ENCODE data around the gene CARD11. TPM values are rescaled to one million over a fixed set of nuclear protein-coding genes. Genes with fewer than 3 reads are reported as not detected.
"Not testable (repeated sequence)": the region's sequence is repeated elsewhere in the genome, so short reads cannot be mapped to it uniquely, and the experiment has no call there.

The CARD11 gene
- total RNA-seq, 1 donor from 2014 or later: 1.7 TPM

DNA sequence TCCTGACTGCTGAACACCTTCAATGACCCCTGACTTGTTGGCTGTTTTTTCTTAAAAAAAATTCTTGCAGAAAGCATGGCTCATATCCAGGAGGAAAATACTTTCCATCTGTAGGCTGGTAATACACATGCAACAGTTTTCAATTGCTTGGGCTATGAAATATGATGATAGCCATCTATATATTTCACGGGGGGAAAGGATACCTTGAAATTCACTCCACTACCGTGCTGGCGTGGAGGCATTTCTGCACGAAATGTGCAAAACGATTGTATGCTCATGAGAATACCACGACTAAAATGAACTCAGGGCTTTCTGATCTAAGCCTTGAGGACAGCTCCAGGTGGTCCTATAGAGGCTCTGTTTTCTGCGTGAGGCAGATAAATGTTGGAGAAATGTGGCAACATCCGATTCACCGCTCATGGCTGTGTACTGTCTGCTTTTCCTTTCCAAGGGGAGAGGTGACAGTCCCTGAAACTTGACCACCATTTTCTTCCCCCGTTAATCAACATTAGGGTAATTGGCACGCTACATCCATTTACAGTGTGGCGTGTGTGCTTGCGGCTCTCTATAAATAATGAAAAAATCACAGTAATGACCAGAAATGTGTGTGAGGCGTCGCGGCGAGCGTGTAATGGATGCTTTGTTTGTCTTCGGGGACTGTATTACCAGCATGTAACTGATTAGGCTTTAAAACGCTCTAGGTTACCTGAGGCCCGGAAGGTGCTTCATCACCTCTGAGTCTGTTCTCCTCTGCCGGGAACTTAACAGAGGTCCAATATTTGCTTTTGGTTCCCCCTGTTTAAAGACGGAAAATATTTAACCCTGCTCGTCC, 12.8 kb upstream of the CARD11 start:
- H3K27ac Mint-ChIP-seq (ENCODE audit: unreplicated experiment): no peak overlapping the region
- TF ChIP-seq, protein P1, sequence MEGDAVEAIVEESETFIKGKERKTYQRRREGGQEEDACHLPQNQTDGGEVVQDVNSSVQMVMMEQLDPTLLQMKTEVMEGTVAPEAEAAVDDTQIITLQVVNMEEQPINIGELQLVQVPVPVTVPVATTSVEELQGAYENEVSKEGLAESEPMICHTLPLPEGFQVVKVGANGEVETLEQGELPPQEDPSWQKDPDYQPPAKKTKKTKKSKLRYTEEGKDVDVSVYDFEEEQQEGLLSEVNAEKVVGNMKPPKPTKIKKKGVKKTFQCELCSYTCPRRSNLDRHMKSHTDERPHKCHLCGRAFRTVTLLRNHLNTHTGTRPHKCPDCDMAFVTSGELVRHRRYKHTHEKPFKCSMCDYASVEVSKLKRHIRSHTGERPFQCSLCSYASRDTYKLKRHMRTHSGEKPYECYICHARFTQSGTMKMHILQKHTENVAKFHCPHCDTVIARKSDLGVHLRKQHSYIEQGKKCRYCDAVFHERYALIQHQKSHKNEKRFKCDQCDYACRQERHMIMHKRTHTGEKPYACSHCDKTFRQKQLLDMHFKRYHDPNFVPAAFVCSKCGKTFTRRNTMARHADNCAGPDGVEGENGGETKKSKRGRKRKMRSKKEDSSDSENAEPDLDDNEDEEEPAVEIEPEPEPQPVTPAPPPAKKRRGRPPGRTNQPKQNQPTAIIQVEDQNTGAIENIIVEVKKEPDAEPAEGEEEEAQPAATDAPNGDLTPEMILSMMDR (IDR thresholded peaks at IDR 0.05): no peak
- H3K4me3 Mint-ChIP-seq (ENCODE audit: unreplicated experiment): no peak overlapping the region

DNA sequence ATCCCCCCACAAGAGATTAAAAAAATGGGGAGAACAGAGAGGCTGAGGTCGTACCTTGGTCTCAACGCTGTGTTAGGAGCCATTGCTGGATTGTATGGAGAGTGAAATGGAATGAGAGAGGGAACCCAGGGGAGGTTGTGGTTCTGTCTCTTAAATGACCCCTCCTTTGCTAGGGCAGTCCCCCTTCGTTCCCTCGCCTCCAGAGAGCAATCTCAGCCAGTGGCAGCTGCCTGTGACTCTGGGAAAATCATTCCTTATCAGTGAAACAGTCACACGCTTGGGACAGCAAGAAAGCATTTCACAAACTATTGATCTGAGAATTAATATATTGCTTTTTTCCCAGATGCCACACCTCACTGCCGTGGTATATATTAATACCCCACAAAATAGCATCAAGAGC, 12.0 kb upstream of the CARD11 start:
- peaks cover 48% of the 10 kb centered on the region for H3K27me3 Mint-ChIP-seq (ENCODE audit: low read depth)
- H3K36me3 Mint-ChIP-seq (ENCODE audit: low read depth): peaks cover 6% of the 10 kb centered on the region
- no peak overlapping the region for H3K27ac Mint-ChIP-seq (ENCODE audit: unreplicated experiment)
- TF ChIP-seq, protein P1 (IDR thresholded peaks at IDR 0.05): no peak
- H3K4me1 Mint-ChIP-seq (ENCODE audit: low read depth): no peaks in the 10 kb centered on the region
- DNase-seq (ENCODE audit: low spot score): no peak
- no peak overlapping the region for H3K4me3 Mint-ChIP-seq (ENCODE audit: unreplicated experiment)
- peaks cover 17% of the 10 kb centered on the region for H3K9me3 Mint-ChIP-seq (ENCODE audit: low read depth)

More for the DNA sequence above, 12.8 kb upstream of the CARD11 start:
- Mint-ChIP-seq H3K4me1 (ENCODE audit: low read depth) (no peaks in the 10 kb centered on the region), H3K36me3 (ENCODE audit: low read depth) (peaks cover 3% of the 10 kb centered on the region), H3K27me3 (ENCODE audit: low read depth) (peaks cover 44% of the 10 kb centered on the region), H3K9me3 (ENCODE audit: low read depth) (peaks cover 13% of the 10 kb centered on the region)
- DNase-seq (ENCODE audit: low spot score): no peak

GRCh38 chr7:3042861-3043489, 692 bp downstream of the CARD11 start:
- Mint-ChIP-seq H3K4me3 (ENCODE audit: unreplicated experiment) (peak overlapping the region; percentile 44), H3K27ac (ENCODE audit: unreplicated experiment) (no peak overlapping the region), H3K27me3 (ENCODE audit: low read depth) (no peaks in the 10 kb centered on the region), H3K9me3 (ENCODE audit: low read depth) (no peaks in the 10 kb centered on the region), H3K36me3 (ENCODE audit: low read depth) (no peaks in the 10 kb centered on the region), H3K4me1 (ENCODE audit: low read depth) (peaks cover 3% of the 10 kb centered on the region)
- DNase-seq (ENCODE audit: low spot score): no peak
- TF ChIP-seq, protein P1 (IDR thresholded peaks at IDR 0.05): no peak

DNA sequence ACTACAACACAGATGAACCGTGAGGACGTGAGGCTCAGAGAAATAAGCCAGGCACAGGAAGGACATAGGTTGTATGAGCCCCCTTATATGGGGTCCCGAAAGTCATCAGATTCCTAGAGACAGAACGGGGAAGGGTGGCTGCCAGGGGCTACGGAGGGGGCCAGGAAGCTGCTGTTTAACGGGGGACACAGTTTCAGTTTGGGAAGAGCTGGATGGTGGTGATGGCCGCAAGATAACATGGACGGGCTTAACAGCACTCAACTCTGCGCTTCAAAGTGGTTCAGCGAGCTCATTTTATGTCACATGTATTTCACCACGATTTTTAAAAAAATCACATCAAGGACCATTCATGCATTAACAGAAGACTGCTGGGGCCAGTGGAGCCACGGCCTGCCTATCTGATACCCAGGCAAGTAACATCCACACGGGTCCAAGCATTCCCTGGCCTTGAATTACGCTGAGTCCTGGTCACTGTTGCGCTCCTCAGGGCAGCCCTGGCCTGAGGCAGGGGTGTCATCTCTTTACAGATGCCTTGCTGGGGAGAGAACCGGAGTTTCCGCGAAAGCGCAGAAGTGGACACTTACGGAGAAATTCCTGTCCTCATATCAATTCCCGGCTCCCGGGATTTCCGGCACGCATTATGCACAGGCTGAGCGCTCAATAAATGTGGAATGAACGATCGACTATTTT, 1.5 kb downstream of the CARD11 start:
- TF ChIP-seq, protein P1 (IDR thresholded peaks at IDR 0.05): no peak
- no peak overlapping the region for H3K4me3 Mint-ChIP-seq (ENCODE audit: unreplicated experiment)
- no peaks in the 10 kb centered on the region for H3K9me3 Mint-ChIP-seq (ENCODE audit: low read depth)
- H3K4me1 Mint-ChIP-seq (ENCODE audit: low read depth): peaks cover 3% of the 10 kb centered on the region
- no peak overlapping the region for H3K27ac Mint-ChIP-seq (ENCODE audit: unreplicated experiment)
- H3K27me3 Mint-ChIP-seq (ENCODE audit: low read depth): no peaks in the 10 kb centered on the region
- no peak for DNase-seq (ENCODE audit: low spot score)
- H3K36me3 Mint-ChIP-seq (ENCODE audit: low read depth): no peaks in the 10 kb centered on the region

DNA sequence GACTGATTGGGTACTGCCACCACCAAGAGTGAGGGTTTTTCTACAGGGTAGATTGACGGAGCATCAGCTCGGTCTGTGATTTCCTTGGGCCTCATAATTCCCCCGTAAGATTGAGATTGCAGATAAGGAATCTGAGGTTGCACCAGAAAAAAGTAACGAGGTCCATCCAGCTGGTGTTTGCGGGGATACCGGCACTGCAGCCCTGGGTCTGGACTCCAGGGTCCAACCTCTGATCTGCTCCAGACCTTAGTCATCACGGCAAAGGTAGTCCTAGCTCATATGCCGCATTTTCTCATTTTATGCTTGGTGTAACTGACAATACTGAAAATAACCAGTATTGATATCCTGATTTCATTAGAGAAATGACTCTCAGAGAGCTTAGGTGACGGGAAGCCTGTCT, 3.9 kb downstream of the CARD11 start:
- Mint-ChIP-seq H3K36me3 (ENCODE audit: low read depth) (no peaks in the 10 kb centered on the region), H3K9me3 (ENCODE audit: low read depth) (no peaks in the 10 kb centered on the region), H3K4me3 (ENCODE audit: unreplicated experiment) (no peak overlapping the region)

GRCh38 chr7:3038011-3038410, 5.7 kb downstream of the CARD11 start:
- H3K4me3 Mint-ChIP-seq (ENCODE audit: unreplicated experiment); H3K36me3 Mint-ChIP-seq (ENCODE audit: low read depth); H3K27me3 Mint-ChIP-seq (ENCODE audit: low read depth); H3K4me1 Mint-ChIP-seq (ENCODE audit: low read depth); H3K9me3 Mint-ChIP-seq (ENCODE audit: low read depth); DNase-seq (ENCODE audit: low spot score); H3K27ac Mint-ChIP-seq (ENCODE audit: unreplicated experiment): not testable (repeated sequence)

More for the DNA sequence above, 3.9 kb downstream of the CARD11 start:
- no peak for DNase-seq (ENCODE audit: low spot score)
- no peaks in the 10 kb centered on the region for H3K27me3 Mint-ChIP-seq (ENCODE audit: low read depth)
- TF ChIP-seq, protein P1 (IDR thresholded peaks at IDR 0.05): no peak
- H3K27ac Mint-ChIP-seq (ENCODE audit: unreplicated experiment): no peak overlapping the region
- peaks cover 3% of the 10 kb centered on the region for H3K4me1 Mint-ChIP-seq (ENCODE audit: low read depth)

All from chondrocyte (in vitro differentiated cells).